NB4 (cell line): ENCODE results near the gene ADAM23.

Experiments
- CTCF ChIP-seq: IDR thresholded peaks from one replicate; pipeline ENCODE4 v1.5.1; 2012; ENCODE audit warnings: low read depth, low read length
- MAX ChIP-seq: IDR thresholded peaks from 2 replicates; pipeline ENCODE4 v1.6.1; 2011; ENCODE audit warnings: low read depth, low read length
- POLR2A ChIP-seq: IDR thresholded peaks from 2 replicates; pipeline ENCODE4 v1.6.1; 2011; ENCODE audit warnings: mild to moderate bottlenecking; ENCODE audit not compliant: insufficient read length; ENCODE audit errors: extremely low read depth

GRCh38 chr2:206586609-206587008, 143.3 kb downstream of the ADAM23 start:
- TF ChIP-seq POLR2A (no peak), CTCF (no peak), MAX (no peak)
